A549 treated with AZD9567 at 1 μM for 4 hours (cell line): ENCODE data around the gene SPTLC3. TPM values are rescaled to one million over a fixed set of nuclear protein-coding genes. Genes with fewer than 3 reads are reported as not detected.

Experiments
- total RNA-seq: library from RNA; stranded (reverse); fragments of 200-300 nt; extraction: Qiagen RNA extraction; gene quantifications from 5 replicates; pipeline ENCODE4 v1.2.3, GENCODE V29; 2022; ENCODE audit not compliant: insufficient read depth

The SPTLC3 gene
- total RNA-seq, result 0.05 to 0.14 TPM (median 0.09 TPM) in 3 of 5 replicates, not detected in the others

DNA sequence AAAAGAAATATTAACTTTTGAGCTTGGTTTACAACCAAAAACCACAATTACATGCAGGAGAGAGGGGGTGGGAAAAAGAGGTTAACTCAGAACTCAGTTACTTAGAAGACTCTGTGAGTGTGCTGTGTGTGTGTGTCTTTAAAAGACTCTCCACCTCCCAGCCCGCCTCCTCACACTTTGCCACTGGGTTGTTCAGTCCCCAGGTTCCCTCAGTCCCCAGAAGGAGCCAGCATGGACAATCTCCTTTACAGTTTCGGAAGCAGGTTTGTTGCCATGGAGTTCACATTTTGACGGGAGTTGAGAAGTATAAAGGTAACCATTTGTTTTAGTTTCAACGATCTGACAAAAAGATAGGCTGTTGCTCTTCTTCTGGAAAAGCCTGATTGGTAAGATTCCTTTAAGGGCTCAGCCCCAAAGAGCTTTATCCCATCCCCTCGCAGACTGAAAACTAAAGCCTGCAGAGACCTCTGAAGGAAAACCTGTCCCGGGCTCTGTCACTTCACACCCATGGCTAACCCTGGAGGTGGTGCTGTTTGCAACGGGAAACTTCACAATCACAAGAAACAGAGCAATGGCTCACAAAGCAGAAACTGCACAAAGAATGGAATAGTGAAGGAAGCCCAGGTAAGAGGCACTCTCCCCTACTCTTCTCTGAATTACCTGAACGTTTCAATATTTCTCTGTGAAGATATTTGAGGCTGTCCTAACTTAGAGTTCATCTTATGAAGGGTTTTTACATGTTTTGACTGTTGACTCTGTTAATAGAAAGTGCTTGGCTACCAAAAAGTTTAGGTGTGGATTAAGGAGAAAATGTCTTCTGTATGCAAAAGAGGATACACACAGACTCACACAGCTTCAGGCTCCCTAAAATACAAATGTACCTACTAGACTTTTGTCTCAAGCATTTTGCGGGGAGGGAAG, at the start of gene SPTLC3:
Gene SPTLC3, plus strand, starts transcription at position 212 of the 921 bp plus-strand sequence. Its CDS starts 296 bp downstream, at position 508.

Other genes starting within 250 kb of the SPTLC3 start
- gene ISM1, start 212.3 kb downstream of the SPTLC3 start, total RNA-seq, result 0.19 to 0.31 TPM (median 0.23 TPM) in 4 of 5 replicates, not detected in the other